Body of pancreas (tissue), 4 donors: Measurements from ENCODE around the gene PBX1.

ENCODE experiments used
- CTCF ChIP-seq, 7 experiments: fragments of 450-650 bp in 4 of 7; fragments of 200-600 bp in 3 of 7; sonication (generic) in 3 of 7; IDR thresholded peaks; one replicate each; pipeline ENCODE4 v1.5.1; 2016 to 2019; ENCODE audit warnings: antibody characterized with exemption in 7 of 7
- POLR2A ChIP-seq, 3 donors: fragments of 450-650 bp; IDR thresholded peaks; one replicate each; pipeline ENCODE4 v1.6.1; 2016; ENCODE audit warnings: antibody characterized with exemption in 3 of 3, mild to moderate bottlenecking in 2 of 3

- TF ChIP-seq POLR2A (IDR thresholded peaks at IDR 0.05) (no peak), CTCF (IDR thresholded peaks at IDR 0.05) (no peak)
These were observed 23.9 kb upstream of the PBX1 start for GRCh38 chr1:164534863-164535610.
